Natural killer cell (primary cell): ENCODE measurements around the gene PRKAA1. TPM values are rescaled to one million over a fixed set of nuclear protein-coding genes. Genes with fewer than 3 reads are reported as not detected.
A peak's percentile ranks its signal among the peaks of the same experiment; 100 is the strongest.

Experiments
- ATAC-seq, 3 donors: fragments of 150-1000 bp in 2 of 3; fragments of 200-7000 bp in 1 of 3; cut with Tn5 transposase; 1 replicate in 1 of 3; 2 replicates in 2 of 3; pipeline ENCODE4 v1.10.0; 2021; ENCODE audit warnings: mild to moderate bottlenecking in 2 of 3, moderate library complexity in 2 of 3
- DNase-seq, 2 donors: peaks; one replicate each; pipeline versions ENCODE4 v3.0.0 to v3.0.0-alpha.2; 2013 to 2021; ENCODE audit warnings: mixed read lengths in 1 of 2
- H3K27ac ChIP-seq: one replicate; pipeline ENCODE4 v1.5.1; 2013; ENCODE audit warnings: mild to moderate bottlenecking, low read length
- H3K27me3 ChIP-seq: one replicate; pipeline ENCODE4 v1.6.1; 2013; ENCODE audit warnings: low read length; ENCODE audit not compliant: control insufficient read depth, insufficient read depth
- H3K36me3 ChIP-seq: one replicate; pipeline ENCODE4 v1.6.1; 2013; ENCODE audit warnings: low read length; ENCODE audit not compliant: control insufficient read depth, insufficient read depth
- H3K4me1 ChIP-seq: one replicate; pipeline ENCODE4 v1.6.1; 2013; ENCODE audit warnings: low read length; ENCODE audit not compliant: control insufficient read depth, insufficient read depth
- H3K4me3 ChIP-seq: one replicate; pipeline ENCODE4 v1.5.1; 2013; ENCODE audit warnings: low read length
- H3K9me3 ChIP-seq: one replicate; pipeline ENCODE4 v1.6.1; 2013; ENCODE audit warnings: low read length; ENCODE audit not compliant: control insufficient read depth, insufficient read depth
- H3K27ac Mint-ChIP-seq, 2 donors: one replicate each; pipeline ENCODE4 v1.8.0; 2022; ENCODE audit warnings: mild to moderate bottlenecking in 2 of 2, mixed read lengths in 2 of 2, moderate library complexity in 1 of 2
- H3K27me3 Mint-ChIP-seq, 2 donors: one replicate each; pipeline ENCODE4 v1.8.0; 2022; ENCODE audit warnings: low read depth in 2 of 2, mixed read lengths in 2 of 2
- H3K36me3 Mint-ChIP-seq: one replicate; pipeline ENCODE4 v1.8.0; 2022; ENCODE audit warnings: mixed read lengths
- H3K4me1 Mint-ChIP-seq, 2 donors: one replicate each; pipeline ENCODE4 v1.8.0; 2022; ENCODE audit warnings: mixed read lengths in 2 of 2
- H3K4me3 Mint-ChIP-seq: one replicate; pipeline ENCODE4 v1.8.0; 2022; ENCODE audit warnings: mild to moderate bottlenecking, moderate library complexity, mixed read lengths
- H3K9me3 Mint-ChIP-seq, 2 donors: one replicate each; pipeline ENCODE4 v1.8.0; 2022; ENCODE audit warnings: mixed read lengths in 2 of 2
- WGBS: methylation state at CpG from one replicate; pipeline ENCODE4 v1.1.7; 2013; ENCODE audit warnings: missing lambda C conversion rate; ENCODE audit not compliant: insufficient coverage; 5-methylcytosine and 5-hydroxymethylcytosine counted together
- intact Hi-C: fragments of 100-400 bp; cut with micrococcal nuclease; formaldehyde crosslinking; loops from one replicate; pipeline ENCODE4 v1.14.2; 2022
- total RNA-seq, 4 donors: library from RNA; stranded (reverse); fragments of 120-200 nt in 1 of 4; gene quantifications; one replicate each; pipeline versions ENCODE4 v1.2.3 to v1.2.4, GENCODE V29; 2013 to 2022
- TF ChIP-seq, protein P1 (sequence below): fragments of 200-600 bp; IDR thresholded peaks from one replicate; pipeline ENCODE4 v1.8.0; 2022; ENCODE audit warnings: antibody characterized with exemption

PRKAA1 gene
- total RNA-seq, 3 donors from 2014 or later (not counting 1 experiment from before 2014, with no cell fraction given), result 120 to 165 (median 122) TPM

DNA sequence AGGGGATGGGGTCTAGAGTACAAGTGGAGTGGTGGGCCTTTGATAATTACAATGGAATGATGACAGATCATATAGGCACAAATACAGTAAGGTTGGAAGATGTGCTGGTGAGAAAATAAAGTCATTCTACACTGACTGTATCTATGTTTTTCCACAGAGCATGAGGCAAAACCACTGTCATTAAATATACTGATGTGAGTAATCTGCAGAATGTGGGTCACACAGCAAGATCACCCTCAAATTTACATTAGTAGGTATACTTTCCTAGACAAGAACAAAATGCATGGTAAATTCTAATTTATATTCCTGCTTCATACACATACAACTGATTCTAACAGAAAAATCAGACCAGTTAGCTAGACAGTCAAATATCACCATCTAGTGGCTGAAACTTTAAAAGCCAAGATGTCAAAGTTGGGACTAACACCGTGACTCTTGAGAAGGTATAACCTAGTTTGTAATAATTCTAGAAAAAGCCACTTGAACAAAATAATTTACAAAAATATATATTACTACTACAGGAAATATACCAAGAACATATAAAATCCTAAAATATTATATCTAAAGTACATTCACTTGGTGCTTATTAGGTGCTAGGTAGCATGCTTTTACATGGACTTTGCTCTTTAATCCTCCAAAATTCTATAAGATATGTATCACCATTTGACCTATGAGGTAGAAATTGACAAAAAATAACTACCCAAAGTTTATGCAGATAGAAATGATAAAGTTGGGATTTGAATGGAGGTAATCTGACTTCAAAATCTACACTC, 61.9 kb downstream of the PRKAA1 start:
- Mint-ChIP-seq H3K36me3 (peaks cover 7% of the 10 kb centered on the region), H3K4me3 (no peak overlapping the region), H3K27me3 (no peaks in the 10 kb centered on the region), H3K9me3 (peaks cover 0 to 5% of the 10 kb centered on the region in 2 donors), H3K4me1 (peaks cover 36 to 43% of the 10 kb centered on the region in 2 donors), H3K27ac (no peak overlapping the region)
- Histone ChIP-seq H3K27me3 (no peaks in the 10 kb centered on the region), H3K36me3 (peaks cover 10% of the 10 kb centered on the region), H3K9me3 (no peaks in the 10 kb centered on the region), H3K4me1 (peaks cover 3% of the 10 kb centered on the region), H3K27ac (no peak overlapping the region), H3K4me3 (no peak overlapping the region)
- TF ChIP-seq, protein P1, sequence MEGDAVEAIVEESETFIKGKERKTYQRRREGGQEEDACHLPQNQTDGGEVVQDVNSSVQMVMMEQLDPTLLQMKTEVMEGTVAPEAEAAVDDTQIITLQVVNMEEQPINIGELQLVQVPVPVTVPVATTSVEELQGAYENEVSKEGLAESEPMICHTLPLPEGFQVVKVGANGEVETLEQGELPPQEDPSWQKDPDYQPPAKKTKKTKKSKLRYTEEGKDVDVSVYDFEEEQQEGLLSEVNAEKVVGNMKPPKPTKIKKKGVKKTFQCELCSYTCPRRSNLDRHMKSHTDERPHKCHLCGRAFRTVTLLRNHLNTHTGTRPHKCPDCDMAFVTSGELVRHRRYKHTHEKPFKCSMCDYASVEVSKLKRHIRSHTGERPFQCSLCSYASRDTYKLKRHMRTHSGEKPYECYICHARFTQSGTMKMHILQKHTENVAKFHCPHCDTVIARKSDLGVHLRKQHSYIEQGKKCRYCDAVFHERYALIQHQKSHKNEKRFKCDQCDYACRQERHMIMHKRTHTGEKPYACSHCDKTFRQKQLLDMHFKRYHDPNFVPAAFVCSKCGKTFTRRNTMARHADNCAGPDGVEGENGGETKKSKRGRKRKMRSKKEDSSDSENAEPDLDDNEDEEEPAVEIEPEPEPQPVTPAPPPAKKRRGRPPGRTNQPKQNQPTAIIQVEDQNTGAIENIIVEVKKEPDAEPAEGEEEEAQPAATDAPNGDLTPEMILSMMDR, result peak; percentile 90
- intact Hi-C loops, result loop anchor here (1.0 kb wide), 4 partner anchors 48 to 1156 kb away; no protein-coding TSS in a partner anchor
- DNase-seq (peak in 1 of 2 donors; percentile 80), ATAC-seq (peak; percentile 72 to 83 (median 78))
- WGBS, result no CpG with 5 or more reads among the region's 1 CpG

DNA sequence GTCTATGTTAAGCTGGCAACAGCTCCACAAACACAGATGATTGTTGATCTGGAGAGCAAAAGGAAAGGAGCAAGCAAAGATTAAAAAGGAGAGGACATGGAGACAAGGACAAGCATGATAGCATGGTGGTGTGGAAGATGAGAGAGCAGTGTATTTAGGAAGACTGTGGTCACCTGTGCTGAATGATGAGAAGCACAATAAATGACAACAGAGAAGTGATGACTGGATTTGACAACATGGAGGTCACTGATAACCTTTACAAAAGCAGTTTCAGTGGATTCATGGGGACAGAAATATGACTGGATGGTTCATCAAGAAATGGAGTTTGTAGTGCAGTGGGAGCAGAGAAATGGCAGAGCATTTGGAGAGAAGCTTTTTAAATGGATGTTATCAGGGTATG, 62.6 kb downstream of the PRKAA1 start:
- Histone ChIP-seq H3K9me3 (no peaks in the 10 kb centered on the region), H3K4me3 (no peak overlapping the region), H3K4me1 (peaks cover 3% of the 10 kb centered on the region), H3K36me3 (peaks cover 5% of the 10 kb centered on the region), H3K27ac (no peak overlapping the region), H3K27me3 (no peaks in the 10 kb centered on the region)
- intact Hi-C loops, result loop anchor here (1.0 kb wide), 4 partner anchors 47 to 1155 kb away; no protein-coding TSS in a partner anchor
- Mint-ChIP-seq H3K9me3 (peaks cover 0 to 1% of the 10 kb centered on the region in 2 donors), H3K27ac (no peak overlapping the region), H3K4me3 (no peak overlapping the region), H3K36me3 (peaks cover 1% of the 10 kb centered on the region), H3K4me1 (peaks cover 37 to 47% of the 10 kb centered on the region in 2 donors), H3K27me3 (no peaks in the 10 kb centered on the region)
- ATAC-seq, result no peak
- TF ChIP-seq, protein P1, result no peak
- no peak for DNase-seq

DNA sequence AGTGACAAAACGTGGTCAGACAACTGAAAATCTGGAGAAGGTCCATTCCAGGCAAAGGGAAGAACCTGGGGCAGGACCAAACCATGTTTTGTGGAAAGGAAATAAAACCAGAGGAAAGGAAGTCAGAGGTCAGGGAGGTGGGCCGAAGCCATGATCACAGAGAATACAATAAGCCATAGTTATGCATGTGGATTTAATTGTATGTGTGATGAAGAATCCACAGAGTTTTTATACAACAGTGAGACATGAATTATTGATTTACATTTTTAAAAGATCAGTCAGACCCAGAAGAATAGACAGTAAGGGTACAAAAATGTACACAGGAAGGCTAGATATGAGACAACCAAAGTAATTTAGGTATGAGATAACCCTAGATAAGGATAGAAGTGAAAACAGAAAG, 63.2 kb downstream of the PRKAA1 start:
- Histone ChIP-seq H3K9me3 (no peaks in the 10 kb centered on the region), H3K4me3 (no peak overlapping the region), H3K27me3 (no peaks in the 10 kb centered on the region), H3K4me1 (peaks cover 3% of the 10 kb centered on the region), H3K36me3 (no peaks in the 10 kb centered on the region), H3K27ac (no peak overlapping the region)
- Mint-ChIP-seq H3K4me3 (no peak overlapping the region), H3K27ac (no peak overlapping the region), H3K4me1 (peaks cover 37 to 51% of the 10 kb centered on the region in 2 donors), H3K36me3 (no peaks in the 10 kb centered on the region), H3K9me3 (no peaks in the 10 kb centered on the region), H3K27me3 (no peaks in the 10 kb centered on the region)
- no peak for DNase-seq
- WGBS, result 88% methylated on average over 2 of the region's 2 CpGs
- no peak for ATAC-seq
- intact Hi-C loops, result no loop called here
- TF ChIP-seq, protein P1, result no peak
